K562 (cell line): ENCODE data around the gene TBXA2R. TPM values are rescaled to one million over a fixed set of nuclear protein-coding genes. Genes with fewer than 3 reads are reported as not detected.

Source experiments
- ARID1B ChIP-seq: fragments of 450-650 bp; IDR thresholded peaks from 2 replicates; pipeline ENCODE4 v1.6.1; 2016; ENCODE audit warnings: antibody characterized with exemption, mild to moderate bottlenecking, inconsistent platforms
- CGGBP1 ChIP-seq: fragments of 250-450 bp; sonication (Bioruptor Pico); IDR thresholded peaks from 2 replicates; pipeline ENCODE4 v1.9.0; 2021; ENCODE audit warnings: mild to moderate bottlenecking
- CREB3L1 ChIP-seq: fragments of 450-650 bp; IDR thresholded peaks from 2 replicates; pipeline ENCODE4 v1.6.1; 2014; ENCODE audit warnings: low read depth, mild to moderate bottlenecking, moderate library complexity, borderline replicate concordance
- ELF1 ChIP-seq: fragments of 200-800 bp; sonication (Bioruptor generic); IDR thresholded peaks from 2 replicates; pipeline ENCODE4 v1.6.1; 2016; ENCODE audit warnings: missing genetic modification characterization, missing compliant biosample characterization
- HDAC1 ChIP-seq, 2 experiments: fragments of 450-650 bp; IDR thresholded peaks; 2 replicates each; pipeline ENCODE4 v1.6.1; 2016 to 2017; ENCODE audit warnings: inconsistent platforms in 1 of 2, mild to moderate bottlenecking in 1 of 2, moderate library complexity in 1 of 2
- MLLT1 ChIP-seq, 2 experiments: fragments of 450-650 bp; IDR thresholded peaks; 2 replicates each; pipeline ENCODE4 v1.6.1; 2016
- NFATC3 ChIP-seq: fragments of 450-650 bp; IDR thresholded peaks from 2 replicates; pipeline ENCODE4 v1.6.1; 2017; ENCODE audit warnings: mild to moderate bottlenecking
- PHF8 ChIP-seq: fragments of 200-600 bp; sonication (generic); IDR thresholded peaks from 2 replicates; pipeline ENCODE4 v1.6.1; 2012; ENCODE audit warnings: mixed run types, mild to moderate bottlenecking, inconsistent platforms, low read length, moderate library complexity, borderline replicate concordance
- RB1 ChIP-seq: fragments of 450-650 bp; IDR thresholded peaks from 2 replicates; pipeline ENCODE4 v1.6.1; 2017; ENCODE audit warnings: low read depth, mild to moderate bottlenecking
- RBFOX2 ChIP-seq: fragments of 200-400 bp; formaldehyde crosslinking; IDR thresholded peaks from 2 replicates; pipeline ENCODE4 v1.6.1; 2017; ENCODE audit warnings: low read depth, mild to moderate bottlenecking, low read length, moderate library complexity
- RBM39 ChIP-seq: fragments of 200-400 bp; formaldehyde crosslinking; optimal IDR thresholded peaks from 2 replicates; pipeline ENCODE3; 2018; ENCODE audit warnings: low read depth, low read length
- SAFB ChIP-seq: fragments of 200-400 bp; formaldehyde crosslinking; IDR thresholded peaks from 2 replicates; pipeline ENCODE4 v1.6.1; 2017; ENCODE audit warnings: low read depth, low read length, borderline replicate concordance
- SNRNP70 ChIP-seq: fragments of 200-400 bp; formaldehyde crosslinking; optimal IDR thresholded peaks from 2 replicates; pipeline ENCODE3; 2017; ENCODE audit warnings: low read depth, low read length
- ZBTB40 ChIP-seq, 2 experiments: fragments of 450-650 bp in 1 of 2; sonication (generic) in 1 of 2; formaldehyde crosslinking in 1 of 2; IDR thresholded peaks; 2 replicates each; pipeline versions ENCODE4 v1.7.1 to v1.9.0; 2016 to 2022; ENCODE audit warnings: inconsistent platforms in 1 of 2, mild to moderate bottlenecking in 1 of 2, missing genetic modification reagents in 1 of 2
- ZNF282 ChIP-seq: sonication (generic); formaldehyde crosslinking; IDR thresholded peaks from 2 replicates; pipeline ENCODE4 v1.8.1; 2023; ENCODE audit warnings: missing genetic modification reagents
- polyA plus RNA-seq, 8 experiments: library from polyadenylated mRNA; depleted of rRNA in 4 of 8; stranded (reverse) in 5 of 8; unstranded in 3 of 8; fragments of >200 nt; fragmentation: Nextera tagmentation in 2 of 8; fragmentation: Illumina TruSeq in 1 of 8; extraction: Ambion mirVana in 2 of 8; extraction: Trizol in 1 of 8; gene quantifications; 2 replicates each; pipeline versions ENCODE4 v1.2.1 to v1.2.3, GENCODE V29; 2011 to 2014; ENCODE audit warnings: inconsistent platforms in 1 of 8, missing spikeins in 1 of 8
- total RNA-seq, 7 experiments: library from RNA; depleted of rRNA in 6 of 7; stranded (reverse); fragments of >200 nt in 6 of 7; fragmentation: Illumina TruSeq in 2 of 7; extraction: Trizol in 2 of 7; gene quantifications; 2 replicates each; pipeline versions ENCODE4 v1.2.1 to v1.2.3, GENCODE V29; 2011 to 2021; ENCODE audit warnings: low replicate concordance in 1 of 7

TBXA2R gene
- total and polyA plus RNA-seq, 9 of the 15 experiments (the other 6 are each of a cell fraction or from before 2014, with no cell fraction given) = 1.5 to 24.0 (median 2.8) TPM

GRCh38 chr19:3585301-3586126 lies 21.2 kb downstream of the TBXA2R start, which contains the start of gene GIPC3 (continued):
- TF ChIP-seq SNRNP70 (no peak), SAFB (no peak), MLLT1 (IDR thresholded peaks at IDR 0.05) (no peak), PHF8 (peak; percentile 30; the same call in 1 of the 2 replicates), ELF1 (tag) (no peak), ZBTB40 (IDR thresholded peaks at IDR 0.05) (0 out of 2 replicates have a peak, but pooled peaks have one; percentile 46), ZBTB40 (CRISPR knock-in tag; IDR thresholded peaks at IDR 0.05) (no peak), CREB3L1 (no peak), RBM39 (no peak), RBFOX2 (peak; percentile 39; the same call in 1 of the 2 replicates), HDAC1 (IDR thresholded peaks at IDR 0.05) (no peak), ARID1B (0 out of 2 replicates have a peak, but pooled peaks have one; percentile 8), RB1 (peak; percentile 60; the same call in 1 of the 2 replicates), NFATC3 (no peak), CGGBP1 (no peak), ZNF282 (CRISPR knock-in tag) (no peak)
